Skin epidermis (tissue), 12 donors: ENCODE measurements around the gene ANO9.
A peak's percentile ranks its signal among the peaks of the same experiment; 100 is the strongest.
"Not testable (repeated sequence)": the region's sequence is repeated elsewhere in the genome, so short reads cannot be mapped to it uniquely, and the experiment has no call there.

Experiments
- H3K27ac ChIP-seq, 21 experiments: fragments of 200-600 bp; sonication (generic) in 11 of 21; one replicate each; pipeline ENCODE4 v1.5.0; 2020; ENCODE audit warnings: mild to moderate bottlenecking in 3 of 21, inconsistent platforms in 2 of 21, moderate library complexity in 2 of 21
- H3K4me3 ChIP-seq, 7 experiments: fragments of 200-600 bp; sonication (generic) in 2 of 7; one replicate each; pipeline ENCODE4 v1.5.0; 2020; ENCODE audit warnings: inconsistent platforms in 2 of 7, mild to moderate bottlenecking in 2 of 7, moderate library complexity in 1 of 7

The ANO9 gene

GRCh38 chr11:407651-408123, 34.1 kb downstream of the ANO9 start:
- no peak overlapping the region for H3K4me3 ChIP-seq
- peak overlapping the region in 8 of 21 experiments; percentile 19 to 67 (median 34) for H3K27ac ChIP-seq

- H3K4me3 ChIP-seq: peak overlapping the region; percentile 31 to 51 (median 43)
- H3K27ac ChIP-seq: peak overlapping the region in 17 of 21 experiments; percentile 34 to 83 (median 70)
Observed at GRCh38 chr11:406796-407650, 34.8 kb downstream of the ANO9 start.

- peak overlapping the region in 17 of 21 experiments; percentile 34 to 83 (median 70) for H3K27ac ChIP-seq
- peak overlapping the region; percentile 31 to 51 (median 43) for H3K4me3 ChIP-seq
Observed at GRCh38 chr11:405954-406795, 35.6 kb downstream of the ANO9 start.

GRCh38 chr11:405323-405953, 36.4 kb downstream of the ANO9 start:
- H3K4me3 ChIP-seq: no peak overlapping the region
- peak overlapping the region in 7 of 21 experiments; percentile 10 to 75 (median 56) for H3K27ac ChIP-seq

GRCh38 chr11:404551-405264, 37.1 kb downstream of the ANO9 start:
- peak overlapping the region in 2 of 21 experiments; percentile 10 to 56 for H3K27ac ChIP-seq
- no peak overlapping the region for H3K4me3 ChIP-seq

GRCh38 chr11:403761-404431, 37.9 kb downstream of the ANO9 start:
- H3K27ac ChIP-seq: no peak overlapping the region
- no peak overlapping the region for H3K4me3 ChIP-seq

GRCh38 chr11:403021-403760, 38.6 kb downstream of the ANO9 start:
- H3K27ac ChIP-seq: no peak overlapping the region
- H3K4me3 ChIP-seq: no peak overlapping the region

GRCh38 chr11:401196-401595, 40.6 kb downstream of the ANO9 start:
- H3K4me3 ChIP-seq, H3K27ac ChIP-seq: not testable (repeated sequence)

- no peak overlapping the region for H3K4me3 ChIP-seq
- H3K27ac ChIP-seq: no peak overlapping the region
Observed at GRCh38 chr11:400241-400689, 41.5 kb downstream of the ANO9 start.

- no peak overlapping the region for H3K4me3 ChIP-seq
- H3K27ac ChIP-seq: no peak overlapping the region
Observed at GRCh38 chr11:399731-400211, 42.0 kb downstream of the ANO9 start.

- no peak overlapping the region for H3K27ac ChIP-seq
- no peak overlapping the region for H3K4me3 ChIP-seq
Observed at GRCh38 chr11:398826-399225, 43.0 kb downstream of the ANO9 start.

GRCh38 chr11:396948-397548, 44.8 kb downstream of the ANO9 start:
- peak overlapping the region in 6 of 21 experiments; percentile 17 to 91 (median 28) for H3K27ac ChIP-seq
- peak overlapping the region; percentile 3 to 55 (median 21) for H3K4me3 ChIP-seq

GRCh38 chr11:396511-396947, 45.3 kb downstream of the ANO9 start:
- Histone ChIP-seq H3K4me3 (peak overlapping the region; percentile 3 to 55 (median 21)), H3K27ac (peak overlapping the region in 8 of 21 experiments; percentile 1 to 91 (median 36))

- peak overlapping the region in 5 of 7 experiments; percentile 5 to 55 (median 49) for H3K4me3 ChIP-seq
- peak overlapping the region in 12 of 21 experiments; percentile 44 to 96 (median 92) for H3K27ac ChIP-seq
Observed at GRCh38 chr11:395866-396265, 45.9 kb downstream of the ANO9 start.

- H3K27ac ChIP-seq: peak overlapping the region; percentile 27 to 97 (median 91)
- H3K4me3 ChIP-seq: peak overlapping the region; percentile 41 to 55 (median 49)
Observed at GRCh38 chr11:394858-395655, 46.8 kb downstream of the ANO9 start.
